ENCODE measurements around the gene SCAF8. TPM values are rescaled to one million over a fixed set of nuclear protein-coding genes. Genes with fewer than 3 reads are reported as not detected.

Gene SCAF8, protein sequence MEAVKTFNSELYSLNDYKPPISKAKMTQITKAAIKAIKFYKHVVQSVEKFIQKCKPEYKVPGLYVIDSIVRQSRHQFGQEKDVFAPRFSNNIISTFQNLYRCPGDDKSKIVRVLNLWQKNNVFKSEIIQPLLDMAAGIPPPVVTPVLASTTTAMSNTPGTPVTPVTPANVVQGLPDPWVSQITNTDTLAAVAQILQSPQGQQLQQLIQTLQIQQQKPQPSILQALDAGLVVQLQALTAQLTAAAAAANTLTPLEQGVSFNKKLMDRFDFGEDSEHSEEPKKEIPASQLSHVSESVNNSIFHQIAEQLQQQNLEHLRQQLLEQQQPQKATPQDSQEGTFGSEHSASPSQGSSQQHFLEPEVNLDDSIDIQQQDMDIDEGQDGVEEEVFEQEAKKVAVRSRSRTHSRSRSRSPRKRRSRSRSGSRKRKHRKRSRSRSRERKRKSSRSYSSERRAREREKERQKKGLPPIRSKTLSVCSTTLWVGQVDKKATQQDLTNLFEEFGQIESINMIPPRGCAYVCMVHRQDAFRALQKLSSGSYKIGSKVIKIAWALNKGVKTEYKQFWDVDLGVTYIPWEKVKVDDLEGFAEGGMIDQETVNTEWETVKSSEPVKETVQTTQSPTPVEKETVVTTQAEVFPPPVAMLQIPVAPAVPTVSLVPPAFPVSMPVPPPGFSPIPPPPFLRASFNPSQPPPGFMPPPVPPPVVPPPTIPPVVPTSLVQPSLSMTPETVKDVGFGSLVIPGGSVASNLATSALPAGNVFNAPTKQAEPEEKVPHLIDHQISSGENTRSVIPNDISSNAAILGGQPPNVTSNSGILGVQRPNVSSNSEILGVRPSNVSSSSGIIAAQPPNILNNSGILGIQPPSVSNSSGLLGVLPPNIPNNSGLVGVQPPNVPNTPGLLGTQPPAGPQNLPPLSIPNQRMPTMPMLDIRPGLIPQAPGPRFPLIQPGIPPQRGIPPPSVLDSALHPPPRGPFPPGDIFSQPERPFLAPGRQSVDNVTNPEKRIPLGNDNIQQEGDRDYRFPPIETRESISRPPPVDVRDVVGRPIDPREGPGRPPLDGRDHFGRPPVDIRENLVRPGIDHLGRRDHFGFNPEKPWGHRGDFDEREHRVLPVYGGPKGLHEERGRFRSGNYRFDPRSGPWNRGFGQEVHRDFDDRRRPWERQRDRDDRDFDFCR (N-terminal part only)
- 10 to 100 TPM; 40.2 to 45.0 TPM for total RNA-seq

GRCh38 chr6:154733183-154733625, at the start of gene SCAF8:
TSS of gene SCAF8 (plus strand) at chr6:154733416. CDS start at chr6:154733901, 485 bp downstream.
- peak; percentile 87 to 93 for DNase-seq

GRCh38 chr6:154683756-154684523, 49.3 kb upstream of the SCAF8 start:
- peak overlapping the region; percentile 25 to 80 for H3K4me3 Mint-ChIP-seq
- ATAC-seq (replicated peaks in 1 of 2) (peak; percentile 58 to 77), DNase-seq (no peak)
- H3K9me3 Mint-ChIP-seq, result no peaks in the 10 kb centered on the region
- H3K27ac Mint-ChIP-seq, result peak overlapping the region; percentile 89
- peaks cover 15% of the 10 kb centered on the region for H3K4me1 Mint-ChIP-seq (ENCODE audit: low read depth)
- H3K27me3 Mint-ChIP-seq (ENCODE audit: low read depth), result no peaks in the 10 kb centered on the region
- no peaks in the 10 kb centered on the region for H3K36me3 Mint-ChIP-seq (ENCODE audit: insufficient read depth in 2 of 2)

More at GRCh38 chr6:154733183-154733625, at the start of gene SCAF8:
- Mint-ChIP-seq H3K36me3 (ENCODE audit: insufficient read depth in 2 of 2) (peaks cover 0 to 8% of the 10 kb centered on the region in 2 donors), H3K27me3 (ENCODE audit: low read depth) (no peaks in the 10 kb centered on the region), H3K9me3 (no peaks in the 10 kb centered on the region), H3K27ac (peak within 1 kb of the TSS; percentile 95), H3K4me1 (ENCODE audit: low read depth) (peaks cover 48% of the 10 kb centered on the region), H3K4me3 (peak within 1 kb of the TSS; percentile 86 to 95)
- peak; percentile 79 to 81 for ATAC-seq (replicated peaks in 1 of 2)

- ATAC-seq (replicated peaks in 1 of 2), result no peak
- Mint-ChIP-seq H3K4me1 (ENCODE audit: low read depth) (peaks cover 15% of the 10 kb centered on the region), H3K9me3 (no peaks in the 10 kb centered on the region), H3K27me3 (ENCODE audit: low read depth) (no peaks in the 10 kb centered on the region), H3K27ac (no peak overlapping the region), H3K4me3 (no peak overlapping the region), H3K36me3 (ENCODE audit: insufficient read depth in 2 of 2) (no peaks in the 10 kb centered on the region)
- DNase-seq, result no peak
These were observed 47.1 kb upstream of the SCAF8 start for GRCh38 chr6:154686162-154686561.

GRCh38 chr6:154689493-154690255, 43.5 kb upstream of the SCAF8 start:
- no peaks in the 10 kb centered on the region for H3K36me3 Mint-ChIP-seq (ENCODE audit: insufficient read depth in 2 of 2)
- no peak for ATAC-seq (replicated peaks in 1 of 2)
- no peaks in the 10 kb centered on the region for H3K9me3 Mint-ChIP-seq
- H3K4me1 Mint-ChIP-seq (ENCODE audit: low read depth), result no peaks in the 10 kb centered on the region
- H3K27me3 Mint-ChIP-seq (ENCODE audit: low read depth), result no peaks in the 10 kb centered on the region
- DNase-seq, result no peak
- no peak overlapping the region for H3K4me3 Mint-ChIP-seq
- no peak overlapping the region for H3K27ac Mint-ChIP-seq

DNA sequence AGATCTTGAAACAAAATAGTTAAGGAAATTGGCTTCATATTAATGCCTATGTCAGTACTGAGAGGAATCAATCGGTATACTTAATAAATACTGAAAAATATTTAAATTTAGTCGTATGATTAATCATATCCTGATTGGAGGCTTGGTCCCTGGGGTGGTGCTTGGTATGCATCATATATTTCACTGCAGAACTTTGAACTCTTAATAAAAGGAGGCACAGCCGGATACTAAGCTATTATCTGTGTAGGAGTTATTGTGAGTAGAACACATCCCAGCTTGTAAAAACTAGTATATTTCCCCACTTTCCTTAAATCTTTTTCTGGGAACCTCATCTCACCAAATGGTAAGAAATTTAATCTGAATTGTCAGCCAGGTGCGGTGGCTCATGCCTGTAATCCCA, 42.4 kb upstream of the SCAF8 start:
- Mint-ChIP-seq H3K27me3 (ENCODE audit: low read depth) (no peaks in the 10 kb centered on the region), H3K9me3 (no peaks in the 10 kb centered on the region), H3K27ac (no peak overlapping the region), H3K4me1 (ENCODE audit: low read depth) (no peaks in the 10 kb centered on the region), H3K4me3 (no peak overlapping the region), H3K36me3 (ENCODE audit: insufficient read depth in 2 of 2) (no peaks in the 10 kb centered on the region)
- ATAC-seq (replicated peaks in 1 of 2) (no peak), DNase-seq (no peak)

GRCh38 chr6:154696661-154697060, 36.6 kb upstream of the SCAF8 start:
- H3K9me3 Mint-ChIP-seq, result no peaks in the 10 kb centered on the region
- H3K27me3 Mint-ChIP-seq (ENCODE audit: low read depth), result peaks cover 5% of the 10 kb centered on the region
- H3K4me1 Mint-ChIP-seq (ENCODE audit: low read depth), result no peaks in the 10 kb centered on the region
- DNase-seq (no peak), ATAC-seq (replicated peaks in 1 of 2) (no peak)
- no peak overlapping the region for H3K27ac Mint-ChIP-seq
- no peak overlapping the region for H3K4me3 Mint-ChIP-seq
- H3K36me3 Mint-ChIP-seq (ENCODE audit: insufficient read depth in 2 of 2), result no peaks in the 10 kb centered on the region

DNA sequence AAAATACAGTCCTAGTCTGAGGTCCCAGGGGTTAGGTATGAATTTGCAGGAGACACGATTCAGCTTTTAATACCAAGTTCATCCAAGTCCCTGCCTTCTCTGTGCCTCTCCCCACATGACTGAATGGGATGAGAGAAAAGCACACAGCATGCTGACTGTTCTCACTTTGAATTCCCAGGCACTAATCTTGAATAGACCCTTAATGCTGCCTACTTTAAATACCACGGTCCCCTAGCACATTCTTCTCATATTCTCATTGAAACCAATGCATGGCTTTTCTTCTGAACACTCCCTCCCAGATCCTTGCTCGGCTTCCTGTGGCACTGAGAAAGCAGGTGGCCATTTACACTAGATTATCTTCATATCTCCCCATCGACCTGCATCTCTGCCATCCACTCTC, 30.1 kb upstream of the SCAF8 start:
- H3K27me3 Mint-ChIP-seq (ENCODE audit: low read depth), result peaks cover 22% of the 10 kb centered on the region
- H3K36me3 Mint-ChIP-seq (ENCODE audit: insufficient read depth in 2 of 2), result no peaks in the 10 kb centered on the region
- no peak overlapping the region for H3K27ac Mint-ChIP-seq
- no peak overlapping the region for H3K4me3 Mint-ChIP-seq
- no peaks in the 10 kb centered on the region for H3K9me3 Mint-ChIP-seq
- H3K4me1 Mint-ChIP-seq (ENCODE audit: low read depth), result no peaks in the 10 kb centered on the region
- ATAC-seq (replicated peaks in 1 of 2) (no peak), DNase-seq (no peak)

DNA sequence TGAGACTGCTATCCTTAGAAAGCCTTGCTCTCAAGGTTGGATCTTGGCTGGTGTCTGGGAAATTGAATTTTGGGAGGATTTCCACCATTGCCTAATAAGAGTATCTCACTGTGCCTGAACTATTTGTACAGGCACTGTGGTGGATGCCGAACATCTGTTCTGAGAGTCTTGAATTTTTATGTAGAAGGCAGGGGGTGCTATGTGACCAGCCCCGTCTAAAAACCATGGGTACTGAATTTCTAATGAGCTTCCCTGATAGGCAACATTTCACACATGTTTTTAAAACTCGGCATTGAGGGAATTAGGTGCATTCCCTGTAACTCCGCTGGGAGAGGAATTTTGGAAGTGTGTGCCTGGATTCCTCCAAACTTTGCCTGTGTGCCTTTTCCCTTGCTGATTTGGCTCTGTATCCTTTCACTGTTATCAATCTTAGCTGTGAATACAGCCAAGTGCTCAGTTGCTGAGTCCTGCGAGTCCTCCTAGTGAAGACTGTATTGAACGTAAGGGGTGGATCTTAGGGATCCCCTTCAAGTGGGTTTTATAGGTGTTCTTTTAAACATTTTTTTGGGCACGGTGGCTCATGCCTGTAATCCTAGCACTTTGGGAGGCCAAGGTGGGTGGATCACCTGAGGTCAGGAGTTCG, 27.6 kb upstream of the SCAF8 start:
- no peak overlapping the region for H3K27ac Mint-ChIP-seq
- peaks cover 22% of the 10 kb centered on the region for H3K27me3 Mint-ChIP-seq (ENCODE audit: low read depth)
- H3K4me1 Mint-ChIP-seq (ENCODE audit: low read depth), result no peaks in the 10 kb centered on the region
- no peaks in the 10 kb centered on the region for H3K9me3 Mint-ChIP-seq
- no peaks in the 10 kb centered on the region for H3K36me3 Mint-ChIP-seq (ENCODE audit: insufficient read depth in 2 of 2)
- DNase-seq, result no peak
- ATAC-seq (replicated peaks in 1 of 2), result no peak
- H3K4me3 Mint-ChIP-seq, result no peak overlapping the region

DNA sequence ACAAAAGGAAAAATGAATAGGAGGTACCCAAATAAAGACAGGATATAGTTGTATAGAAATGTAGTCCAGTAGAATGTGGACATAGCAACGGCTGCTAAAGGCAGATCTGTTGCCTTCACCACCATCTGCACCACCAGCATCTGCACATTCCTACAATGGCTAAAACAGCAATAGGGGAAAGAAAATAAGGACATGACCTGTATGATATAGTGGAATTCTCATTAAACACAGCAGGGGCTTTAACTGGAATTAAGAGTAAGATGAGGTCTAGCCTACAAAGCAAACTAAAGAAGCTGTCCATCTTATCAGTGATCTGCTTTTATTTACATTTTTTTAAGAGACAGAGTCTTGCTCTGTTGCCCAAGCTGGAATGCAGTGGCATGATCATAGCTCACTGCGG, 26.8 kb upstream of the SCAF8 start:
- Mint-ChIP-seq H3K4me1 (ENCODE audit: low read depth) (no peaks in the 10 kb centered on the region), H3K36me3 (ENCODE audit: insufficient read depth in 2 of 2) (no peaks in the 10 kb centered on the region), H3K27ac (no peak overlapping the region), H3K9me3 (no peaks in the 10 kb centered on the region), H3K4me3 (no peak overlapping the region), H3K27me3 (ENCODE audit: low read depth) (peaks cover 21% of the 10 kb centered on the region)
- ATAC-seq (replicated peaks in 1 of 2) (no peak), DNase-seq (no peak)

- H3K36me3 Mint-ChIP-seq (ENCODE audit: insufficient read depth in 2 of 2), result no peaks in the 10 kb centered on the region
- no peak overlapping the region for H3K27ac Mint-ChIP-seq
- no peak overlapping the region for H3K4me3 Mint-ChIP-seq
- ATAC-seq (replicated peaks in 1 of 2) (no peak), DNase-seq (no peak)
- no peaks in the 10 kb centered on the region for H3K27me3 Mint-ChIP-seq (ENCODE audit: low read depth)
- no peaks in the 10 kb centered on the region for H3K9me3 Mint-ChIP-seq
- no peaks in the 10 kb centered on the region for H3K4me1 Mint-ChIP-seq (ENCODE audit: low read depth)
These were observed 23.6 kb upstream of the SCAF8 start for GRCh38 chr6:154709621-154710020.

GRCh38 chr6:154710689-154711088, 22.5 kb upstream of the SCAF8 start:
- no peak for DNase-seq
- Mint-ChIP-seq H3K4me3 (no peak overlapping the region), H3K27ac (no peak overlapping the region), H3K27me3 (ENCODE audit: low read depth) (no peaks in the 10 kb centered on the region), H3K36me3 (ENCODE audit: insufficient read depth in 2 of 2) (no peaks in the 10 kb centered on the region), H3K9me3 (no peaks in the 10 kb centered on the region), H3K4me1 (ENCODE audit: low read depth) (no peaks in the 10 kb centered on the region)
- ATAC-seq (replicated peaks in 1 of 2), result no peak

Data from activated T-cell treated with anti-CD3 and anti-CD28 coated beads, Interleukin-2, amount 50 U/mL, for 72 hours (primary cell).